Measurements from ENCODE around the gene DOHH.

Gene DOHH

GRCh38 chr19:3465552-3465951 is 34.9 kb downstream of the DOHH start:
- no peak for DNase-seq (ENCODE audit: low read depth)
- TF ChIP-seq MAX (IDR thresholded peaks at IDR 0.05; ENCODE audit: low read depth, low read length) (no peak), CTCF (IDR thresholded peaks at IDR 0.05; ENCODE audit: low read depth, low read length) (no peak), POLR2A (IDR thresholded peaks at IDR 0.05; ENCODE audit: extremely low read depth, insufficient read length) (no peak), MYC (IDR thresholded peaks at IDR 0.05; ENCODE audit: low read depth, low read length) (no peak)

GRCh38 chr19:3464587-3465235 is 35.8 kb downstream of the DOHH start:
- no peak overlapping the region for H3K4me3 ChIP-seq (ENCODE audit: low read depth, low read length)
- no peak for DNase-seq (ENCODE audit: low read depth)

More at GRCh38 chr19:3465552-3465951, 34.9 kb downstream of the DOHH start:
- H3K4me3 ChIP-seq (ENCODE audit: low read depth, low read length) = no peak overlapping the region

GRCh38 chr19:3463714-3464586 is 36.5 kb downstream of the DOHH start:
- H3K4me3 ChIP-seq (ENCODE audit: low read depth, low read length) = no peak overlapping the region
- TF ChIP-seq MAX (IDR thresholded peaks at IDR 0.05; ENCODE audit: low read depth, low read length) = no peak
- TF ChIP-seq CTCF (IDR thresholded peaks at IDR 0.05; ENCODE audit: low read depth, low read length) = no peak
- TF ChIP-seq MYC (IDR thresholded peaks at IDR 0.05; ENCODE audit: low read depth, low read length) = no peak
- no peak for TF ChIP-seq POLR2A (IDR thresholded peaks at IDR 0.05; ENCODE audit: extremely low read depth, insufficient read length)
- no peak for DNase-seq (ENCODE audit: low read depth)

More at GRCh38 chr19:3464587-3465235, 35.8 kb downstream of the DOHH start:
- no peak for TF ChIP-seq MAX (IDR thresholded peaks at IDR 0.05; ENCODE audit: low read depth, low read length)
- no peak for TF ChIP-seq CTCF (IDR thresholded peaks at IDR 0.05; ENCODE audit: low read depth, low read length)
- TF ChIP-seq MYC (IDR thresholded peaks at IDR 0.05; ENCODE audit: low read depth, low read length) = no peak
- TF ChIP-seq POLR2A (IDR thresholded peaks at IDR 0.05; ENCODE audit: extremely low read depth, insufficient read length) = no peak

- TF ChIP-seq MYC (IDR thresholded peaks at IDR 0.05; ENCODE audit: low read depth, low read length) (no peak), MAX (IDR thresholded peaks at IDR 0.05; ENCODE audit: low read depth, low read length) (no peak), POLR2A (IDR thresholded peaks at IDR 0.05; ENCODE audit: extremely low read depth, insufficient read length) (no peak), CTCF (IDR thresholded peaks at IDR 0.05; ENCODE audit: low read depth, low read length) (no peak)
- H3K4me3 ChIP-seq (ENCODE audit: low read depth, low read length) = no peak overlapping the region
- DNase-seq (ENCODE audit: low read depth) = no peak
Measured at GRCh38 chr19:3462991-3463713, 37.3 kb downstream of the DOHH start.

- no peak overlapping the region for H3K4me3 ChIP-seq (ENCODE audit: low read depth, low read length)
- DNase-seq (ENCODE audit: low read depth) = no peak
- TF ChIP-seq POLR2A (IDR thresholded peaks at IDR 0.05; ENCODE audit: extremely low read depth, insufficient read length) (no peak), MYC (IDR thresholded peaks at IDR 0.05; ENCODE audit: low read depth, low read length) (no peak), MAX (IDR thresholded peaks at IDR 0.05; ENCODE audit: low read depth, low read length) (no peak), CTCF (IDR thresholded peaks at IDR 0.05; ENCODE audit: low read depth, low read length) (no peak)
Measured at GRCh38 chr19:3459965-3460582, 40.4 kb downstream of the DOHH start.
